ENCODE results near the gene DIO3.

Gene DIO3

DNA sequence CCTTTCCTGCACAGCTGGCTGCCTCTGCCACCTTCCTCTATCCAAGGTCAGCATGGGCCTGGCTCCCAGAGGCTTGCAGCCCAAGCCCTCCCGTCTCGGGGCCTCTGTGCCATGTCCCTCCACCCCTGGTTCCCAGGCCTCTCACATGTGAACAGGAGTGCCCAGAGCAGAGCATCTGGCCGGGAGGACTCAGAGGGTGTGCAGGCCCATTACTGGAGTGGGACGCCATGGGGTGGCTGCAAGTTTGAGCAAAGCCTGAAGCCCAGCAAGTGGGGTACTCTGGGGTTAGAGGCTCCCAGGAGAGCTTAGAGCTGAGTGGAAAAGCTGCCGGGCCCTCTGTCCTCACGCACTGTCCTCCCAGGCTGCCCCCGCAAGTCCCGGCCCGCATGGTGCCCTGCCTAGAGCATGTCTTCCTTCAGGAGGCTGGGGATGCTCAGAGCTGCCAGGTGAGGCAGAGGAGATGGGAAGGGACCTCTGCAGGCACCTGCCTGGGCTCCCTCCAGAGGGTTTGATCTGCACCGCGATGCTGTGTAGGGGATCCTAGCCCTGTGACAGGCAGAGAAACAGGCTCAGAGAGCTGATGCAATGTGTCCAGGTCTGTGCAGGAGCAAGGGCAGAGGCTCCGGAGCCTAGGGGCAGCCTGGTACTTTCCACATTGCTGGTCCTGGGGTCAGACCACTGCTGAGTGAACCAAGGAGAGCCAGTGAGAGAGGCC, 39.8 kb downstream of the DIO3 start:
- H3K27ac Mint-ChIP-seq: no peak overlapping the region
- H3K4me1 Mint-ChIP-seq (ENCODE audit: low read depth): peaks cover 33% of the 10 kb centered on the region
- H3K9me3 Mint-ChIP-seq (ENCODE audit: low read depth): no peaks in the 10 kb centered on the region
- H3K27me3 Mint-ChIP-seq: peaks cover 10% of the 10 kb centered on the region
- H3K4me3 Mint-ChIP-seq: no peak overlapping the region
- H3K36me3 Mint-ChIP-seq: no peaks in the 10 kb centered on the region

- Mint-ChIP-seq H3K36me3 (no peaks in the 10 kb centered on the region), H3K27me3 (peaks cover 15% of the 10 kb centered on the region), H3K27ac (no peak overlapping the region), H3K4me3 (no peak overlapping the region), H3K4me1 (ENCODE audit: low read depth) (peaks cover 25% of the 10 kb centered on the region), H3K9me3 (ENCODE audit: low read depth) (no peaks in the 10 kb centered on the region)
These were observed 40.5 kb downstream of the DIO3 start for GRCh38 chr14:101601606-101602465.

GRCh38 chr14:101602466-101602840, 41.2 kb downstream of the DIO3 start:
- H3K27ac Mint-ChIP-seq: no peak overlapping the region
- H3K9me3 Mint-ChIP-seq (ENCODE audit: low read depth): no peaks in the 10 kb centered on the region
- no peaks in the 10 kb centered on the region for H3K36me3 Mint-ChIP-seq
- peaks cover 16% of the 10 kb centered on the region for H3K27me3 Mint-ChIP-seq
- peaks cover 19% of the 10 kb centered on the region for H3K4me1 Mint-ChIP-seq (ENCODE audit: low read depth)
- H3K4me3 Mint-ChIP-seq: no peak overlapping the region

- Mint-ChIP-seq H3K9me3 (ENCODE audit: low read depth) (no peaks in the 10 kb centered on the region), H3K27me3 (peaks cover 17% of the 10 kb centered on the region), H3K36me3 (no peaks in the 10 kb centered on the region), H3K27ac (no peak overlapping the region), H3K4me3 (no peak overlapping the region), H3K4me1 (ENCODE audit: low read depth) (peaks cover 12% of the 10 kb centered on the region)
These were observed 41.8 kb downstream of the DIO3 start for GRCh38 chr14:101603096-101603495.

- Mint-ChIP-seq H3K36me3 (no peaks in the 10 kb centered on the region), H3K27ac (no peak overlapping the region), H3K4me3 (no peak overlapping the region), H3K4me1 (ENCODE audit: low read depth) (peaks cover 2% of the 10 kb centered on the region), H3K27me3 (peaks cover 25% of the 10 kb centered on the region), H3K9me3 (ENCODE audit: low read depth) (no peaks in the 10 kb centered on the region)
These were observed 43.1 kb downstream of the DIO3 start for GRCh38 chr14:101604228-101604934.

DNA sequence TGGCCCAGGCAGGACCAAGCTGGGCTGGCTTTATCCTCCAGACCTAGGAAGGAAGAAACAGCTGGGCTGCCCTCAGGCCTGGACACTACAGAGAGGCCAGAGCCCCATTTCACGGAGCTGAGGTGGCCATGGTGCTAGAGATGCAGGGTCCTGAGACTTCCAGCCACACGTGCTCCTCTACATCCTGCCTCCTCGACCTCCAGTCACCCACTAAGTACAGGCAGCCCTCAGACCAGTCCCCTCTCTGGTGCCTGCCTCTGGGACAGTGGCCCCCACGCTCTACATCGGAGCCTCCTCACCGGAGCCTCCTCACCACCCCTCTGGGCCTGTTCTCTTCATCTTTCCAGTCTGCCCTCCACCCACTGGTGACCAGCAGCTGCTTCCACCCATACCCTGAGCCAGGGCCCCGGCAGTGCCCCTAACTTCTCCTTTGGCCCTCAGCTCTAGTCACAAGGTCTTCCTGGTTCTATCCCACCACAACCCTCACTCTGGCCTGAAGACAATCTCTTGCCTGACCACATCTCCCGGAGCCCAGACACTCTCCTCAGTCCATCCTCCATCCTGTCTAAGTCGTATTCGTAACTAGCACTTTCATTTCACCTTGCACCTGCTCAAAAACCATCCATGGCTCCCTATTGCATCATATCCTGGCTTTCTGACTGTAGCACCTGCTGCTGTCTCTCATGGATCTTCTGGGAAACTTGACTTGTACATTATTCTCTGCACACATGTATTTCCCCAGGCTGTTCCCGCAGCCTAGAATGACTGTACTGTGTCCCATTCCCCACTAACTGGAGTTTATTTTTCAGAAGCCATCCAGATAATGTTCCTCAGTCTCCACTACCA, 43.9 kb downstream of the DIO3 start:
- Mint-ChIP-seq H3K4me1 (ENCODE audit: low read depth) (peaks cover 1% of the 10 kb centered on the region), H3K27me3 (peaks cover 25% of the 10 kb centered on the region), H3K9me3 (ENCODE audit: low read depth) (no peaks in the 10 kb centered on the region), H3K4me3 (no peak overlapping the region), H3K27ac (no peak overlapping the region), H3K36me3 (no peaks in the 10 kb centered on the region)

- Mint-ChIP-seq H3K27me3 (peaks cover 30% of the 10 kb centered on the region), H3K9me3 (ENCODE audit: low read depth) (no peaks in the 10 kb centered on the region), H3K4me3 (no peak overlapping the region), H3K4me1 (ENCODE audit: low read depth) (no peaks in the 10 kb centered on the region), H3K27ac (no peak overlapping the region), H3K36me3 (no peaks in the 10 kb centered on the region)
These were observed 44.5 kb downstream of the DIO3 start for GRCh38 chr14:101605836-101606235.
